ENCODE data around the gene PRELP.

The PRELP gene

GRCh38 chr1:203475012-203475981, at the start of gene PRELP:
PRELP (plus strand) TSS chr1:203475806; CDS start chr1:203483185, 7,379 bp downstream.
- in situ Hi-C loops (cut with MboI; ENCODE audit: low sequenced_read_pairs, unreplicated experiment): no loop called here
- TF ChIP-seq CTCF (IDR thresholded peaks at IDR 0.05; ENCODE audit: borderline replicate concordance, control extremely low read depth, extremely low read depth, insufficient read depth, missing control alignments): no peak

GRCh38 chr1:203426366-203426765, 49.2 kb upstream of the PRELP start:
- no peak for TF ChIP-seq CTCF (IDR thresholded peaks at IDR 0.05; ENCODE audit: borderline replicate concordance, control extremely low read depth, extremely low read depth, insufficient read depth, missing control alignments)
- in situ Hi-C loops (cut with MboI; ENCODE audit: low sequenced_read_pairs, unreplicated experiment): no loop called here
- DNase-seq (ENCODE audit: low spot score): no peak

More at GRCh38 chr1:203475012-203475981, at the start of gene PRELP:
- no peak for DNase-seq (ENCODE audit: low spot score)

- TF ChIP-seq CTCF (IDR thresholded peaks at IDR 0.05; ENCODE audit: borderline replicate concordance, control extremely low read depth, extremely low read depth, insufficient read depth, missing control alignments): no peak
- no peak for DNase-seq (ENCODE audit: low spot score)
- in situ Hi-C loops (cut with MboI; ENCODE audit: low sequenced_read_pairs, unreplicated experiment): no loop called here
Measured at GRCh38 chr1:203426870-203427269, 48.7 kb upstream of the PRELP start.

GRCh38 chr1:203427451-203427850, 48.2 kb upstream of the PRELP start:
- no peak for TF ChIP-seq CTCF (IDR thresholded peaks at IDR 0.05; ENCODE audit: borderline replicate concordance, control extremely low read depth, extremely low read depth, insufficient read depth, missing control alignments)
- in situ Hi-C loops (cut with MboI; ENCODE audit: low sequenced_read_pairs, unreplicated experiment): no loop called here
- no peak for DNase-seq (ENCODE audit: low spot score)

GRCh38 chr1:203428981-203429599, 46.5 kb upstream of the PRELP start:
- no peak for TF ChIP-seq CTCF (IDR thresholded peaks at IDR 0.05; ENCODE audit: borderline replicate concordance, control extremely low read depth, extremely low read depth, insufficient read depth, missing control alignments)
- DNase-seq (ENCODE audit: low spot score): no peak
- in situ Hi-C loops (cut with MboI; ENCODE audit: low sequenced_read_pairs, unreplicated experiment): no loop called here

GRCh38 chr1:203435615-203436014, 40.0 kb upstream of the PRELP start:
- TF ChIP-seq CTCF (IDR thresholded peaks at IDR 0.05; ENCODE audit: borderline replicate concordance, control extremely low read depth, extremely low read depth, insufficient read depth, missing control alignments): no peak
- no peak for DNase-seq (ENCODE audit: low spot score)
- in situ Hi-C loops (cut with MboI; ENCODE audit: low sequenced_read_pairs, unreplicated experiment): no loop called here
